Measurements from ENCODE around the gene ABCC6. TPM values are rescaled to one million over a fixed set of nuclear protein-coding genes. Genes with fewer than 3 reads are reported as not detected.
A peak's percentile ranks its signal among the peaks of the same experiment; 100 is the strongest.
"Not testable (repeated sequence)": the region's sequence is repeated elsewhere in the genome, so short reads cannot be mapped to it uniquely, and the experiment has no call there.

Gene ABCC6
- total RNA-seq (100 to 1,000 TPM; 107 to 162 TPM), polyA plus RNA-seq (10 to 100 TPM; 50.6 to 84.6 TPM)

DNA sequence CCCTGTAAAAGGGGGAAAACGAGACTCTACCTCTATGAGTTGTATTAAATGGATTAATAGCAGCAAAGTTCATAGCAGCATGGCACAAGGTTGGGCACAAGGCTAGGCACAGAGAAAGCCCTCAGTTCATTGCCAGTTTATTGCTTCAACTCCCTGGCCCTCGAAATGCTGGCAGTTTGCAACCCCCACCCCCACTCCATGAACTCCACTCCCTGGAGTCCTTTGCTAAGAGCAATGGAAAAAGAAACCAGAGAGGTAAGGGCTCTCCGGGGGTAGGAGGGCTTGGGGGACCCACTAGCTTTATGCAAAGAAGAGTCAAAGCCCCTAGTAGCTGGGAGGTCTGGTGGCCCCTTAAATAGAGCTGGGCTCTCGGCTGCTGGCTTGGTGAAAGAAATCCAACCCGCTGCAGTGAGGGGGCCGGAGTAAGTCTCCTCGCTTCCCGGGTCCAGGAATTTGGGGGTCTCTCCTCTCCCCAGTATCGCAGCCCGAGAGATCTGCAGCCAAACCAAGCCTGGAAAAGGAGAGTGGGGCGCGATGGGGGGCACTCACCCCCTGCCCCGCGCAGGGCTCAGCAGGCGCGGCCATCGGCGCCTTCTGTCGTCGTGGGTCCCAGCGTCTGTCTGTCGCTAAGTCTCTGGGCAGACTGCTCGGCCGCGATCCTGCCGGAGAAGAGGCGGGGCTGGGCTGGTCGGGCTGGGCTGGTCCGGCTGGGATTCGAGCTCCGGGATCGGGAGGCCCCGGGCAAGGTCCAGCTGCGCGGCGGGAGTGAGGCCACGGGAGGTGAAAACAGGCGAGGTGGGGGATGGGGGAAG is at the start of gene ABCC6:
Gene ABCC6 (minus strand): TSS at position 645 of the 812 bp plus-strand sequence. CDS start 60 bp downstream, at position 585.
- Histone ChIP-seq H3K9ac (ENCODE audit: low read depth in 1 of 2, low read length in 2 of 2) (peak within 1 kb of the TSS in 1 of 2 donors; percentile 47), H3K27ac (ENCODE audit: low read depth in 1 of 2, low read length in 2 of 2) (peak within 1 kb of the TSS; percentile 28 to 76), H3K4me3 (ENCODE audit: low read depth in 1 of 3, low read length in 3 of 3) (peak within 1 kb of the TSS in 2 of 3 donors; percentile 36 to 41)
- not testable (repeated sequence) for H3K36me3 ChIP-seq (ENCODE audit: control insufficient read depth in 4 of 4, insufficient read depth in 3 of 4, low read depth in 1 of 4, low read length in 3 of 4); H3K4me1 ChIP-seq (ENCODE audit: control insufficient read depth in 4 of 4, insufficient read depth in 4 of 4, low read length in 3 of 4); DNase-seq (ENCODE audit: low spot score); H3K27me3 ChIP-seq (ENCODE audit: control insufficient read depth in 4 of 4, insufficient read depth in 4 of 4, low read length in 3 of 4); H3K9me3 ChIP-seq (ENCODE audit: control insufficient read depth in 4 of 4, low read length in 3 of 4)
- 2% methylated on average over 19 of the region's 38 CpGs for WGBS
- TF ChIP-seq RXRA (IDR thresholded peaks at IDR 0.05): peak in 1 of 2 donors; percentile 21
- TF ChIP-seq HNF4A (conservative IDR thresholded peaks at IDR 0.05): peak; percentile 28 to 29
- peak; percentile 25 for TF ChIP-seq SP1 (IDR thresholded peaks at IDR 0.05)

DNA sequence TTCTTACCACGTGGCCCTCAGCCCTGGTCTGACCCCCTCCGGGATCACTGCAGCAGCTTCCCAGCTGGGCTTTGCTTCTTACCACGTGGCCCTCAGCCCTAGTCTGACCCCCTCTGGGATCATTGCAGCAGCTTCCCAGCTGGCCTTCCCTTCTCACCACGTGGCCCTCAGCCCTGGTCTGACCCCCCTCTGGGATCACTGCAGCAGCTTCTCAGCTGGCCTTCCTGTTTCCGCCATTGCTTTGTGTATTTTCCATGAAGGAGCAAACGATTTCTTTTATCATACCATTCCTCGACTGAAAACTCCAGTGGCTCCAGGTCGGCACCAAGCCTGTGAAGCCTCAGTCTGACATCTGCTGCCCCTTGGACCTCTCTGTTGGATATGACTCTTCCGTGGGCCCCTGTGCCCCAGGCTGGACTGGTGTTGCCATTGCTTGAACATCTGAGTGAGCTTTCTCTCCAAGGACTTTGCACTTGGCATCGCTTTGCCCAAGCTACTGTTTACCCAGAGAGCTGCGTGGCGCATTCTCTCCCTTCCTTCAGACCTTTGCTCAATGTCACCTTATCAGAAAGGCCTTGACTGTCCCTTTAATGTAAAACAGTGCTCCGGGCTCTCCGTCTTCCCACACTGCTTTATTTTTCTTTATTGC is 49.4 kb upstream of the ABCC6 start:
- TF ChIP-seq YY1 (IDR thresholded peaks at IDR 0.05): peak; percentile 11
- TF ChIP-seq RXRA (IDR thresholded peaks at IDR 0.05): peak in 1 of 2 donors; percentile 17
- not testable (repeated sequence) for H3K9ac ChIP-seq (ENCODE audit: low read depth in 1 of 2, low read length in 2 of 2); H3K9me3 ChIP-seq (ENCODE audit: control insufficient read depth in 4 of 4, low read length in 3 of 4); H3K36me3 ChIP-seq (ENCODE audit: control insufficient read depth in 4 of 4, insufficient read depth in 3 of 4, low read depth in 1 of 4, low read length in 3 of 4); DNase-seq (ENCODE audit: low spot score); H3K27me3 ChIP-seq (ENCODE audit: control insufficient read depth in 4 of 4, insufficient read depth in 4 of 4, low read length in 3 of 4); H3K27ac ChIP-seq (ENCODE audit: low read depth in 1 of 2, low read length in 2 of 2); H3K4me1 ChIP-seq (ENCODE audit: control insufficient read depth in 4 of 4, insufficient read depth in 4 of 4, low read length in 3 of 4); H3K4me3 ChIP-seq (ENCODE audit: low read depth in 1 of 3, low read length in 3 of 3)
- WGBS: 46% methylated on average over 4 of the region's 14 CpGs

DNA sequence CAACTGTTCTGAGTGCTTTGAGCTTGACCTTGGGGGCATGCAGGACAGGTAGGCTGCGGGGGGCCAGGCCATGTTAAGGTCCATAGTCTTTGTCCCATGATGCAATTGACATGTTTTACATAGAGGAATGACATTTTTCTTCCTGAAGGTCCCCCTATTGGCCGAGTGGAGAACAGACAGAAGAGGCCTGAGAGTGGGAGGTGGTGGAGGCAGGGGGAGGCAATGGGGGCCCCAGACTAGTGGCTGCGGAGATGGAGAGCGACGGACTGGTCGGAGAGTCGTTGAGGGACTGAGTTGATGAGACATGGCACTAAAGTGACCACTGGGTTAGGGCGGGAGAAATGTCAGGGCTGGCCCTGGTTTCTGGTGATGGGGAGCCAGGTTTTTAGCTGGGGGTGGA is 48.4 kb upstream of the ABCC6 start:
- H3K36me3 ChIP-seq (ENCODE audit: control insufficient read depth in 4 of 4, insufficient read depth in 3 of 4, low read depth in 1 of 4, low read length in 3 of 4); H3K4me1 ChIP-seq (ENCODE audit: control insufficient read depth in 4 of 4, insufficient read depth in 4 of 4, low read length in 3 of 4); DNase-seq (ENCODE audit: low spot score); H3K27ac ChIP-seq (ENCODE audit: low read depth in 1 of 2, low read length in 2 of 2); H3K9ac ChIP-seq (ENCODE audit: low read depth in 1 of 2, low read length in 2 of 2); H3K4me3 ChIP-seq (ENCODE audit: low read depth in 1 of 3, low read length in 3 of 3); H3K9me3 ChIP-seq (ENCODE audit: control insufficient read depth in 4 of 4, low read length in 3 of 4); H3K27me3 ChIP-seq (ENCODE audit: control insufficient read depth in 4 of 4, insufficient read depth in 4 of 4, low read length in 3 of 4): not testable (repeated sequence)
- WGBS: no CpG with 5 or more reads among the region's 8 CpGs

DNA sequence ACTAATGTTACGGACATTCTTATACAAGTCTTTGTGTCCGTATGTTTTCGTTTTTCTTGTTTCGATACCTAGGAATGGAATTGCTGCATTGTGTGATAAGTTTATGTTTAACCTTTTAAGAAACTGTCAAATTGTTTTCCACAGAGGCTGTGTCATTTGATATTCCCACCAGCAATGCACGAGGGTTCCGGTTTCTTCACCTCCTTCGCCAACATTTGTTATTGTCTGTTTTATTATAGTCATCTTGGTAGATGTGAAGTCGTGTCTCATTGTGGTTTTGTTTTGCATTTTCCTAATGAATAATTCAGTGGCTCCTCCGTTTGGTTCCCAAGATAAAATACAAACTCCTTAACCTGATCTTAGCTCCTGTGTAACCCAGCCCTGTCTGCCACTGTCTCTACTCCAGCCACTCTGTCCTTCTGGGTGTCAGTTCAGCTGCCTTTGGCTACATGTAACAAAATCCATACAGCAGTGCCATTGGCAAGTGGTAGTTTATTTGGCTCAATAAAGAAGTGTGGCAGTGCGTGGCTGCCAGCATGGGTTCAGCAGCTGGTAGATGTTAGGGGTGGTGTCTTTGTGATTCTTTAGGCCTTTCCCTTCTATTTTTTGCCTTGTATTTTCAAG is 45.0 kb upstream of the ABCC6 start:
- H3K9ac ChIP-seq (ENCODE audit: low read depth in 1 of 2, low read length in 2 of 2); H3K9me3 ChIP-seq (ENCODE audit: control insufficient read depth in 4 of 4, low read length in 3 of 4); H3K27ac ChIP-seq (ENCODE audit: low read depth in 1 of 2, low read length in 2 of 2); H3K4me1 ChIP-seq (ENCODE audit: control insufficient read depth in 4 of 4, insufficient read depth in 4 of 4, low read length in 3 of 4); DNase-seq (ENCODE audit: low spot score); H3K27me3 ChIP-seq (ENCODE audit: control insufficient read depth in 4 of 4, insufficient read depth in 4 of 4, low read length in 3 of 4); H3K36me3 ChIP-seq (ENCODE audit: control insufficient read depth in 4 of 4, insufficient read depth in 3 of 4, low read depth in 1 of 4, low read length in 3 of 4); H3K4me3 ChIP-seq (ENCODE audit: low read depth in 1 of 3, low read length in 3 of 3): not testable (repeated sequence)
- 96% methylated on average over 9 of the region's 10 CpGs for WGBS

- H3K9me3 ChIP-seq (ENCODE audit: control insufficient read depth in 4 of 4, low read length in 3 of 4); H3K4me1 ChIP-seq (ENCODE audit: control insufficient read depth in 4 of 4, insufficient read depth in 4 of 4, low read length in 3 of 4); H3K27ac ChIP-seq (ENCODE audit: low read depth in 1 of 2, low read length in 2 of 2); DNase-seq (ENCODE audit: low spot score); H3K9ac ChIP-seq (ENCODE audit: low read depth in 1 of 2, low read length in 2 of 2); H3K4me3 ChIP-seq (ENCODE audit: low read depth in 1 of 3, low read length in 3 of 3); H3K27me3 ChIP-seq (ENCODE audit: control insufficient read depth in 4 of 4, insufficient read depth in 4 of 4, low read length in 3 of 4); H3K36me3 ChIP-seq (ENCODE audit: control insufficient read depth in 4 of 4, insufficient read depth in 3 of 4, low read depth in 1 of 4, low read length in 3 of 4): not testable (repeated sequence)
- no CpG with 5 or more reads among the region's 3 CpGs for WGBS
Observed at GRCh38 chr16:16267708-16268107, 44.4 kb upstream of the ABCC6 start.

DNA sequence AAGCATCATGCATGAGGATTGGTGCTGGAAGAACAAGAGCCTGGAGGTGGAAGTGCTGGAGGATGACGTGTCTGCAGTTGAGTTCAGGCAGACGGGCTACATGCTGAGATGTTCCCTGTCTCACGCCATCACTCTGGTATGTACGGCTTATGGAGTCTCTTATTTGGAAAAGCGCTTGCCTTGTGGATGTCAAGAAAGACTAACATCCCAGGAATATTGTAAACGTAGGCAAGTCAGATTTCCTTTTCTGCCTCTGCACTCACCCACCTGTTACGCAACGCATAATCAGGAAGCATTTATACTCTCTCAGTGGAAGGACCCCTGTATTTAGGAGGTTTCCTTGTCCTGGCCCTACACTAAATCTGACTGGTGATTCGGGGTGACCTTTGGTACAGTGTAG is 41.8 kb upstream of the ABCC6 start:
- not testable (repeated sequence) for H3K9me3 ChIP-seq (ENCODE audit: control insufficient read depth in 4 of 4, low read length in 3 of 4); H3K4me1 ChIP-seq (ENCODE audit: control insufficient read depth in 4 of 4, insufficient read depth in 4 of 4, low read length in 3 of 4); H3K27ac ChIP-seq (ENCODE audit: low read depth in 1 of 2, low read length in 2 of 2); H3K9ac ChIP-seq (ENCODE audit: low read depth in 1 of 2, low read length in 2 of 2); DNase-seq (ENCODE audit: low spot score); H3K4me3 ChIP-seq (ENCODE audit: low read depth in 1 of 3, low read length in 3 of 3); H3K27me3 ChIP-seq (ENCODE audit: control insufficient read depth in 4 of 4, insufficient read depth in 4 of 4, low read length in 3 of 4); H3K36me3 ChIP-seq (ENCODE audit: control insufficient read depth in 4 of 4, insufficient read depth in 3 of 4, low read depth in 1 of 4, low read length in 3 of 4)
- 87% methylated on average over 7 of the region's 9 CpGs for WGBS

DNA sequence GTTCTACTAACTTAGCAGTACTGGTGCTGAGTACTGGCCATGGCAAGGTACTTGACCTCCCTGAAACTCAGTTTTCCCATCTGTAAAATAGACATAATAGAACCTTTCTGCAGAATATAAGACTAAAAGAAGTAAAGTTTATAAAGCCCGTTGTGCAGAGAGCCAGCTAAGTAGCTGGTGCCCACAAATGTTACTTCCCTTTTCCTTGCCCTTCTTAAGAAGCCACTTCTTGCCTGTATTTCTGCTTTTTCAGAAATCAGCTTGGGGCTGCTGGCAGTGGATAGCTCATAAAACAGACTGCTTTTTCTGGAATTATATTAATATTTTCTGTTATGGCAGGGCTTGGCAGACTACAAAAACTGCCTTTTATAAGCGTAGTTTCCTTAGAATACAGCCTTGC is 40.7 kb upstream of the ABCC6 start:
- H3K9me3 ChIP-seq (ENCODE audit: control insufficient read depth in 4 of 4, low read length in 3 of 4); H3K4me3 ChIP-seq (ENCODE audit: low read depth in 1 of 3, low read length in 3 of 3); DNase-seq (ENCODE audit: low spot score); H3K27me3 ChIP-seq (ENCODE audit: control insufficient read depth in 4 of 4, insufficient read depth in 4 of 4, low read length in 3 of 4); H3K9ac ChIP-seq (ENCODE audit: low read depth in 1 of 2, low read length in 2 of 2); H3K36me3 ChIP-seq (ENCODE audit: control insufficient read depth in 4 of 4, insufficient read depth in 3 of 4, low read depth in 1 of 4, low read length in 3 of 4); H3K4me1 ChIP-seq (ENCODE audit: control insufficient read depth in 4 of 4, insufficient read depth in 4 of 4, low read length in 3 of 4); H3K27ac ChIP-seq (ENCODE audit: low read depth in 1 of 2, low read length in 2 of 2): not testable (repeated sequence)
- 86% methylated on average over 1 of the region's 2 CpGs for WGBS
